Endothelial cell of umbilical vein (primary cell): ENCODE data around the gene PRKCB. TPM values are rescaled to one million over a fixed set of nuclear protein-coding genes. Genes with fewer than 3 reads are reported as not detected.

ENCODE experiments used
- BruUV-seq: library from RNA; stranded (reverse); fragments of 400-500 nt; replicated peaks from 2 replicates; lab custom pipeline; 2021; lab: Mats Ljungman, UMichigan
- CTCF ChIA-PET: fragments of 300-600, 350-600 bp; sonication (Branson Sonifier 250); formaldehyde crosslinking; loops from one replicate; lab custom pipeline; 2021; ENCODE audit warnings: antibody characterized with exemption, inconsistent platforms; lab: Charles Lee
- POLR2A ChIA-PET: fragments of 300-600, 350-600 bp; sonication (Branson Sonifier 250); formaldehyde crosslinking; loops from one replicate; lab custom pipeline; 2021; ENCODE audit warnings: antibody characterized with exemption, inconsistent platforms; lab: Charles Lee
- DNase-seq: peaks from one replicate; pipeline ENCODE4 v3.0.0-alpha.2; 2011; ENCODE audit warnings: low read depth, low spot score
- FAIRE-seq: peaks from 2 replicates; lab custom pipeline; 2011; peaks lifted over from hg19 to GRCh38; lab: Jason Lieb, UNC
- H2AFZ ChIP-seq: 2 replicates; pipeline ENCODE4 v1.6.0; 2012; ENCODE audit warnings: low read depth, low read length, control low read depth, inconsistent platforms
- H3K27ac ChIP-seq: 2 replicates; pipeline ENCODE4 v1.5.1; 2011; ENCODE audit warnings: low read depth, mild to moderate bottlenecking, control low read depth, low read length, moderate library complexity; ENCODE audit not compliant: insufficient read depth
- H3K27me3 ChIP-seq, 2 experiments: 2 replicates each; pipeline versions ENCODE4 v1.6.0 to v1.6.1; 2011; ENCODE audit warnings: low read length in 2 of 2, mixed read lengths in 1 of 2; ENCODE audit not compliant: control insufficient read depth in 2 of 2, insufficient read depth in 2 of 2
- H3K36me3 ChIP-seq, 2 experiments: 2 replicates in 1 of 2; 3 replicates in 1 of 2; pipeline ENCODE4 v1.5.1; 2011; ENCODE audit warnings: low read length in 2 of 2, mild to moderate bottlenecking in 1 of 2, moderate library complexity in 1 of 2; ENCODE audit not compliant: control insufficient read depth in 2 of 2, insufficient read depth in 2 of 2; ENCODE audit errors: extremely low read depth in 1 of 2
- H3K4me1 ChIP-seq: 3 replicates; pipeline ENCODE4 v1.5.1; 2011; ENCODE audit warnings: mild to moderate bottlenecking, low read length; ENCODE audit not compliant: control insufficient read depth, insufficient read depth; ENCODE audit errors: extremely low read depth
- H3K4me2 ChIP-seq: 2 replicates; pipeline ENCODE4 v1.6.1; 2011; ENCODE audit warnings: low read length, control low read depth, mixed read lengths; ENCODE audit not compliant: insufficient read depth
- H3K4me3 ChIP-seq, 3 experiments: fragments of 200-600 bp in 1 of 3; sonication (generic), shearing (Covaris generic) in 1 of 3; replicated peaks in 1 of 3; 2 replicates each; pipeline ENCODE4 v1.5.1; 2011 to 2016; ENCODE audit warnings: control low read depth in 3 of 3, low read length in 3 of 3, mild to moderate bottlenecking in 2 of 3, inconsistent platforms in 1 of 3, low read depth in 1 of 3, moderate library complexity in 1 of 3; ENCODE audit not compliant: insufficient read depth in 1 of 3
- H3K79me2 ChIP-seq: 2 replicates; pipeline ENCODE4 v1.6.0; 2012; ENCODE audit warnings: low read length, inconsistent platforms; ENCODE audit not compliant: control insufficient read depth, insufficient read depth
- H3K9ac ChIP-seq: replicated peaks from 2 replicates; pipeline ENCODE3; 2011; ENCODE audit warnings: low read length, control low read depth; ENCODE audit not compliant: insufficient read depth; ENCODE audit errors: extremely low read depth
- H3K9me1 ChIP-seq: replicated peaks from 3 replicates; pipeline ENCODE4 v1.6.0; 2011; ENCODE audit warnings: mild to moderate bottlenecking, low read length; ENCODE audit not compliant: control insufficient read depth, insufficient read depth; ENCODE audit errors: extremely low read depth
- H3K9me3 ChIP-seq: replicated peaks from 2 replicates; pipeline ENCODE4 v1.5.1; 2012; ENCODE audit warnings: low read length, inconsistent platforms; ENCODE audit not compliant: control insufficient read depth, insufficient read depth
- H4K20me1 ChIP-seq: replicated peaks from 2 replicates; pipeline ENCODE3; 2011; ENCODE audit warnings: mild to moderate bottlenecking, low read length; ENCODE audit not compliant: control insufficient read depth, insufficient read depth; ENCODE audit errors: extremely low read depth
- CTCF ChIP-seq, 2 donors: IDR thresholded peaks; 1 replicate in 1 of 2; 2 replicates in 1 of 2; pipeline ENCODE4 v1.5.1; 2011; ENCODE audit warnings: low read length in 2 of 2, mild to moderate bottlenecking in 2 of 2, moderate library complexity in 2 of 2, control low read depth in 1 of 2, inconsistent platforms in 1 of 2, low read depth in 1 of 2; ENCODE audit not compliant: insufficient read depth in 1 of 2; ENCODE audit errors: extremely low read depth in 1 of 2
- EZH2 ChIP-seq: IDR thresholded peaks from 2 replicates; pipeline ENCODE4 v1.6.1; 2012; ENCODE audit warnings: borderline replicate concordance, low read depth, mild to moderate bottlenecking, moderate library complexity, low read length, inconsistent platforms; ENCODE audit not compliant: severe bottlenecking
- FOS ChIP-seq: IDR thresholded peaks from 2 replicates; pipeline ENCODE4 v1.6.1; 2011; ENCODE audit warnings: mild to moderate bottlenecking, low read length, moderate library complexity, borderline replicate concordance; ENCODE audit not compliant: insufficient read depth
- GATA2 ChIP-seq: IDR thresholded peaks from 2 replicates; pipeline ENCODE4 v1.7.0; 2011; ENCODE audit warnings: low read depth, mild to moderate bottlenecking, moderate library complexity, mixed read lengths, low read length; ENCODE audit not compliant: insufficient read length, insufficient read depth
- JUN ChIP-seq: IDR thresholded peaks from 2 replicates; pipeline ENCODE4 v1.6.1; 2011; ENCODE audit warnings: borderline replicate concordance, low read depth; ENCODE audit not compliant: insufficient read length, insufficient read depth
- MYC ChIP-seq: IDR thresholded peaks from one replicate; pipeline ENCODE4 v1.6.1; 2011; ENCODE audit warnings: mild to moderate bottlenecking, low read depth, low read length
- POLR2A ChIP-seq: IDR thresholded peaks from 2 replicates; pipeline ENCODE4 v1.6.1; 2012; ENCODE audit warnings: low read depth, mild to moderate bottlenecking, control low read depth, low read length
- POLR2AphosphoS5 ChIP-seq: IDR thresholded peaks from 2 replicates; pipeline ENCODE4 v1.6.1; 2012; ENCODE audit warnings: low read depth, mild to moderate bottlenecking, control low read depth, low read length, moderate library complexity; ENCODE audit not compliant: insufficient read depth
- dilution Hi-C: fragments of 300-500 bp; cut with MboI; formaldehyde crosslinking; loops from one replicate; pipeline ENCODE4 v1.15.0; 2019; ENCODE audit warnings: low sequenced_read_pairs; ENCODE audit not compliant: extremely low pct_ligation_motif_present
- intact Hi-C: fragments of 100-400 bp; cut with micrococcal nuclease; formaldehyde crosslinking; loops from one replicate; pipeline ENCODE4 v1.10.0; 2022
- polyA plus RNA-seq, 4 experiments: library from polyadenylated mRNA; depleted of rRNA in 3 of 4; stranded (reverse) in 3 of 4; unstranded in 1 of 4; fragments of >200 nt; gene quantifications; 2 replicates each; pipeline versions ENCODE4 v1.2.1 to v1.2.3, GENCODE V29; 2011 to 2012; ENCODE audit warnings: missing spikeins in 1 of 4
- total RNA-seq: library from RNA; stranded (reverse); gene quantifications from 2 replicates; pipeline ENCODE4 v1.2.3, GENCODE V29; 2021
- TF ChIP-seq, protein P1 (sequence below): IDR thresholded peaks from 2 replicates; pipeline ENCODE4 v1.6.1; 2011; ENCODE audit not compliant: insufficient read depth, insufficient read length

Gene PRKCB
- total and polyA plus RNA-seq, 2 donors (not counting 3 experiments of a cell fraction or from before 2014, with no cell fraction given): 0.01 TPM; not detected in 1

GRCh38 chr16:23832882-23833281 lies 2.9 kb upstream of the PRKCB start:
- DNase-seq (no peak), FAIRE-seq (no peak)
- Histone ChIP-seq H3K9me3 (no peaks in the 10 kb centered on the region), H3K4me1 (no peaks in the 10 kb centered on the region), H3K4me3 (no peak overlapping the region), H3K27ac (no peak overlapping the region), H3K27me3 (peaks cover 16 to 31% of the 10 kb centered on the region in 2 experiments), H3K9me1 (no peaks in the 10 kb centered on the region), H3K4me2 (no peak overlapping the region), H3K79me2 (no peaks in the 10 kb centered on the region), H3K9ac (no peak overlapping the region), H4K20me1 (no peaks in the 10 kb centered on the region), H2AFZ (no peak overlapping the region), H3K36me3 (no peaks in the 10 kb centered on the region)
- dilution Hi-C loops (no loop called here), intact Hi-C loops (no loop called here)
- ChIA-PET POLR2A (no interaction called here), CTCF (interaction anchor here (1.8 kb wide), 1 partner anchor 672 kb away, joined by 4 read pairs; no protein-coding TSS in a partner anchor)
- no TSS peak for BruUV-seq
- TF ChIP-seq MYC (no peak), JUN (no peak), POLR2AphosphoS5 (no peak), POLR2A (no peak), EZH2 (no peak), GATA2 (no peak), FOS (no peak)
- TF ChIP-seq, protein P1, sequence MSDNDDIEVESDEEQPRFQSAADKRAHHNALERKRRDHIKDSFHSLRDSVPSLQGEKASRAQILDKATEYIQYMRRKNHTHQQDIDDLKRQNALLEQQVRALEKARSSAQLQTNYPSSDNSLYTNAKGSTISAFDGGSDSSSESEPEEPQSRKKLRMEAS: no peak

GRCh38 chr16:23833504-23833903 lies 2.3 kb upstream of the PRKCB start:
- Histone ChIP-seq H3K27me3 (peaks cover 17 to 35% of the 10 kb centered on the region in 2 experiments), H3K36me3 (no peaks in the 10 kb centered on the region), H2AFZ (no peak overlapping the region), H3K9me1 (no peaks in the 10 kb centered on the region), H3K27ac (no peak overlapping the region), H4K20me1 (no peaks in the 10 kb centered on the region), H3K4me2 (no peak overlapping the region), H3K9ac (no peak overlapping the region), H3K79me2 (no peaks in the 10 kb centered on the region), H3K4me1 (no peaks in the 10 kb centered on the region), H3K9me3 (no peaks in the 10 kb centered on the region), H3K4me3 (no peak overlapping the region)
- ChIA-PET CTCF (interaction anchor here (1.5 to 1.8 kb wide), 2 partner anchors 237 to 671 kb away, joined by 3 to 4 read pairs; no protein-coding TSS in a partner anchor), POLR2A (no interaction called here)
- DNase-seq (no peak), FAIRE-seq (no peak)
- no peak for TF ChIP-seq CTCF (IDR thresholded peaks at IDR 0.05; ENCODE audit: extremely low read depth in 1 of 2, insufficient read depth in 1 of 2, low read depth in 1 of 2, low read length in 2 of 2)
- TF ChIP-seq FOS: no peak
- TF ChIP-seq POLR2A: no peak
- TF ChIP-seq POLR2AphosphoS5: no peak
- no TSS peak for BruUV-seq
- dilution Hi-C loops (no loop called here), intact Hi-C loops (no loop called here)
